ENCODE measurements around the gene GPC6. TPM values are rescaled to one million over a fixed set of nuclear protein-coding genes. Genes with fewer than 3 reads are reported as not detected.
"Not testable (repeated sequence)": the region's sequence is repeated elsewhere in the genome, so short reads cannot be mapped to it uniquely, and the experiment has no call there.

Gene GPC6
- total RNA-seq, 2 donors from 2014 or later, result 1.6 to 4.0 TPM

GRCh38 chr13:93309886-93310523, 83.4 kb downstream of the GPC6 start:
- intact Hi-C loops (cut with DNase I), result no loop called here
- WGBS, 2 donors, result 56 to 69% methylated on average over 7 of the region's 7 CpGs
- no peaks in the 10 kb centered on the region for H3K27me3 ChIP-seq
- TF ChIP-seq POLR2A (IDR thresholded peaks at IDR 0.05), result no peak
- TF ChIP-seq, protein P1, sequence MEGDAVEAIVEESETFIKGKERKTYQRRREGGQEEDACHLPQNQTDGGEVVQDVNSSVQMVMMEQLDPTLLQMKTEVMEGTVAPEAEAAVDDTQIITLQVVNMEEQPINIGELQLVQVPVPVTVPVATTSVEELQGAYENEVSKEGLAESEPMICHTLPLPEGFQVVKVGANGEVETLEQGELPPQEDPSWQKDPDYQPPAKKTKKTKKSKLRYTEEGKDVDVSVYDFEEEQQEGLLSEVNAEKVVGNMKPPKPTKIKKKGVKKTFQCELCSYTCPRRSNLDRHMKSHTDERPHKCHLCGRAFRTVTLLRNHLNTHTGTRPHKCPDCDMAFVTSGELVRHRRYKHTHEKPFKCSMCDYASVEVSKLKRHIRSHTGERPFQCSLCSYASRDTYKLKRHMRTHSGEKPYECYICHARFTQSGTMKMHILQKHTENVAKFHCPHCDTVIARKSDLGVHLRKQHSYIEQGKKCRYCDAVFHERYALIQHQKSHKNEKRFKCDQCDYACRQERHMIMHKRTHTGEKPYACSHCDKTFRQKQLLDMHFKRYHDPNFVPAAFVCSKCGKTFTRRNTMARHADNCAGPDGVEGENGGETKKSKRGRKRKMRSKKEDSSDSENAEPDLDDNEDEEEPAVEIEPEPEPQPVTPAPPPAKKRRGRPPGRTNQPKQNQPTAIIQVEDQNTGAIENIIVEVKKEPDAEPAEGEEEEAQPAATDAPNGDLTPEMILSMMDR (IDR thresholded peaks at IDR 0.05), result no peak
- ATAC-seq (no peak), DNase-seq (no peak)
- H3K27ac ChIP-seq, result no peak overlapping the region
- no peaks in the 10 kb centered on the region for H3K9me3 ChIP-seq
- H3K4me1 ChIP-seq, result no peaks in the 10 kb centered on the region
- H3K36me3 ChIP-seq (replicated peaks in 1 of 2; ENCODE audit: insufficient read depth in 1 of 2, low read depth in 2 of 2), result no peaks in the 10 kb centered on the region
- no peak overlapping the region for H3K4me3 ChIP-seq

- H3K4me1 ChIP-seq, result no peaks in the 10 kb centered on the region
- 63 to 77% methylated on average over 3 of the region's 3 CpGs for WGBS, 2 donors
- H3K27ac ChIP-seq, result no peak overlapping the region
- no peak for TF ChIP-seq POLR2A (IDR thresholded peaks at IDR 0.05)
- TF ChIP-seq, protein P1 (IDR thresholded peaks at IDR 0.05), result no peak
- no peaks in the 10 kb centered on the region for H3K9me3 ChIP-seq
- no peaks in the 10 kb centered on the region for H3K36me3 ChIP-seq (replicated peaks in 1 of 2; ENCODE audit: insufficient read depth in 1 of 2, low read depth in 2 of 2)
- intact Hi-C loops (cut with DNase I), result no loop called here
- H3K4me3 ChIP-seq, result no peak overlapping the region
- DNase-seq (no peak), ATAC-seq (no peak)
- H3K27me3 ChIP-seq, result peaks cover 0 to 2% of the 10 kb centered on the region in 2 donors
Measured at GRCh38 chr13:93316841-93317240, 90.2 kb downstream of the GPC6 start.

DNA sequence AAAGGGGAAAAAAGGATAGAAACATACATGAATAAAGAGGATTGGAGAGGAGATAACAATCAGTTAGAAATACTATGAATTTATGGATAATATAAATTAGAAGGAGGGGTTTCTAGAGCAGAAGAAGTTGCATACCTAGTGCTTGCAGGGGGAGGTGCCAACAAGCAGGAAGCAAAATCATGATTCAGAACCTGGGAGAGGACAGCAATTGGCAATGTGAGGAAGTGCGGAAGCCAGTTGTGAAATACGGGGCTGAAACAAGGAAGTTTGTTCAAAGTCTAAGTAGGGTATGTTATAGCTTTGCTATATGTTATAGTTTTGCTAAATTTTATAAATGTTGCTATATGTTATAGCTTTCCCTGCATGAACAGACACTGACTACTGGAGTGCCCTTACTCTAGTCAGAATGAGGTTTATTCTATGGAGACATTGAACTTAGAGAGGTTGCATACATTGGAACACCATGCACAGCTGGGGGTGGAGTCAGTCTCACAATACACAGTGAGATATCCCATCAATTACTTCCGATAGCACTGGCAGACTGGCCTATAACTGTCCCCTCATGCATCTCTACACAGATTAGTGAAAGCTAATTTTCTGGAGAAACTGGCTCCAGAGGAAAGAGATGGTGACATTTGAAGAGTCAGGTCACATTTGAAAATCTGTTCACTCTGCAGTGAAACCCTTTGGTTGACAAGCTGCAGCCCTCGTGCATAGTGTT, 92.1 kb downstream of the GPC6 start:
- H3K9me3 ChIP-seq, result no peaks in the 10 kb centered on the region
- peaks cover 0 to 2% of the 10 kb centered on the region in 2 donors for H3K27me3 ChIP-seq
- intact Hi-C loops (cut with DNase I), result no loop called here
- ATAC-seq (no peak), DNase-seq (no peak)
- H3K36me3 ChIP-seq (replicated peaks in 1 of 2; ENCODE audit: insufficient read depth in 1 of 2, low read depth in 2 of 2), result no peaks in the 10 kb centered on the region
- H3K4me3 ChIP-seq, result no peak overlapping the region
- WGBS, 2 donors, result 69 to 80% methylated on average over 4 of the region's 4 CpGs
- TF ChIP-seq, protein P1 (IDR thresholded peaks at IDR 0.05), result no peak
- TF ChIP-seq POLR2A (IDR thresholded peaks at IDR 0.05), result no peak
- H3K27ac ChIP-seq, result no peak overlapping the region
- no peaks in the 10 kb centered on the region for H3K4me1 ChIP-seq

- DNase-seq (no peak), ATAC-seq (no peak)
- TF ChIP-seq, protein P1 (IDR thresholded peaks at IDR 0.05), result no peak
- no peak for TF ChIP-seq POLR2A (IDR thresholded peaks at IDR 0.05)
- no peaks in the 10 kb centered on the region for H3K4me1 ChIP-seq
- no peaks in the 10 kb centered on the region for H3K9me3 ChIP-seq
- no peak overlapping the region for H3K4me3 ChIP-seq
- no peaks in the 10 kb centered on the region for H3K36me3 ChIP-seq (replicated peaks in 1 of 2; ENCODE audit: insufficient read depth in 1 of 2, low read depth in 2 of 2)
- H3K27ac ChIP-seq, result no peak overlapping the region
- intact Hi-C loops (cut with DNase I), result no loop called here
- H3K27me3 ChIP-seq, result peaks cover 0 to 2% of the 10 kb centered on the region in 2 donors
- 76 to 79% methylated on average over 3 of the region's 3 CpGs for WGBS, 2 donors
Measured at GRCh38 chr13:93320942-93321341, 94.3 kb downstream of the GPC6 start.

DNA sequence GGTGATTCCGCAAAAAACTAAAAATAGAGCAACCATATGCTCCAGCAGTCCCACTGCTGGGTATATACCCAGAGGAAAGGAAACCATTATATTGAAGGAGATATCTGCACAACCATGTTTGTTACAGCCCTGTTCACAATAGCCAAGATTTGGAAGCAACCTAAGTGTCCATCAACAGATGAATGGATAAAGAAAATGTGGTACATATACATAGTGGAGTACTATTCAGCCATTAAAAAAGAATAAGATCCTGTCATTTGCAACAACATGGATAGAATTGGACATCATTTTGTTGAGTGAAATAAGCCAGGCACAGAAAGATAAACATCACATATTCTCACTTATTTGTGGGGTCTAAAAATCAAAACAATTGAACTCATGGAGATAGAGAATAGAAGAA, 97.3 kb downstream of the GPC6 start:
- H3K27me3 ChIP-seq; DNase-seq; H3K9me3 ChIP-seq; H3K4me3 ChIP-seq; ATAC-seq; H3K4me1 ChIP-seq; H3K36me3 ChIP-seq (replicated peaks in 1 of 2; ENCODE audit: insufficient read depth in 1 of 2, low read depth in 2 of 2); intact Hi-C loops (cut with DNase I); H3K27ac ChIP-seq: not testable (repeated sequence)
- WGBS, 2 donors, result 85 to 100% methylated on average over 1 of the region's 1 CpG
